Liver (tissue), 9 donors: ENCODE measurements around the gene RTF2. TPM values are rescaled to one million over a fixed set of nuclear protein-coding genes. Genes with fewer than 3 reads are reported as not detected.

ENCODE experiments used
- DNase-seq: peaks from one replicate; pipeline ENCODE4 v3.0.0-alpha.2; 2017; ENCODE audit warnings: low spot score
- H3K27ac ChIP-seq, 2 donors: one replicate each; pipeline ENCODE4 v1.7.0; 2013; ENCODE audit warnings: inconsistent platforms in 2 of 2, low read length in 2 of 2, control low read depth in 1 of 2, low read depth in 1 of 2, mild to moderate bottlenecking in 1 of 2
- H3K27me3 ChIP-seq, 4 donors: one replicate each; pipeline versions ENCODE4 v1.6.1 to v1.7.0; 2013; ENCODE audit warnings: low read length in 3 of 4, inconsistent platforms in 1 of 4, mild to moderate bottlenecking in 1 of 4, moderate library complexity in 1 of 4; ENCODE audit not compliant: control insufficient read depth in 4 of 4, insufficient read depth in 4 of 4
- H3K36me3 ChIP-seq, 4 donors: one replicate each; pipeline versions ENCODE4 v1.6.1 to v1.7.0; 2013; ENCODE audit warnings: low read length in 3 of 4, mild to moderate bottlenecking in 3 of 4, low read depth in 1 of 4, moderate library complexity in 1 of 4; ENCODE audit not compliant: control insufficient read depth in 4 of 4, insufficient read depth in 3 of 4
- H3K4me1 ChIP-seq, 4 donors: one replicate each; pipeline versions ENCODE4 v1.6.1 to v1.7.0; 2013; ENCODE audit warnings: low read length in 3 of 4, mild to moderate bottlenecking in 3 of 4, moderate library complexity in 1 of 4; ENCODE audit not compliant: control insufficient read depth in 4 of 4, insufficient read depth in 4 of 4
- H3K4me3 ChIP-seq, 3 donors: one replicate each; pipeline versions ENCODE4 v1.6.1 to v1.7.0; 2013; ENCODE audit warnings: low read length in 3 of 3, control low read depth in 1 of 3, low read depth in 1 of 3, mild to moderate bottlenecking in 1 of 3
- H3K9ac ChIP-seq, 2 donors: one replicate each; pipeline ENCODE4 v1.7.0; 2013; ENCODE audit warnings: low read length in 2 of 2, mild to moderate bottlenecking in 2 of 2, moderate library complexity in 2 of 2, control low read depth in 1 of 2, low read depth in 1 of 2
- H3K9me3 ChIP-seq, 4 donors: one replicate each; pipeline versions ENCODE4 v1.6.1 to v1.7.0; 2013; ENCODE audit warnings: low read length in 3 of 4; ENCODE audit not compliant: control insufficient read depth in 4 of 4
- ATF3 ChIP-seq: IDR thresholded peaks from 2 replicates; pipeline ENCODE4 v1.6.1; 2016; ENCODE audit warnings: antibody characterized with exemption
- CTCF ChIP-seq: fragments of 150-350 bp; IDR thresholded peaks from 2 replicates; pipeline ENCODE4 v1.5.1; 2017; ENCODE audit warnings: improper control_type of control experiment, low read depth, low read length; ENCODE audit not compliant: missing input control
- EGR1 ChIP-seq, 2 donors: IDR thresholded peaks; 2 replicates each; pipeline ENCODE4 v1.6.1; 2016 to 2018; ENCODE audit warnings: antibody characterized with exemption in 2 of 2, low read depth in 2 of 2
- FOXA1 ChIP-seq: IDR thresholded peaks from 2 replicates; pipeline ENCODE4 v1.6.1; 2016; ENCODE audit warnings: antibody characterized with exemption
- FOXA2 ChIP-seq: IDR thresholded peaks from 2 replicates; pipeline ENCODE4 v1.6.1; 2016; ENCODE audit warnings: antibody characterized with exemption
- GABPA ChIP-seq, 2 donors: IDR thresholded peaks in 1 of 2; conservative IDR thresholded peaks in 1 of 2; 2 replicates each; pipeline ENCODE4 v1.6.1; 2016; ENCODE audit warnings: antibody characterized with exemption in 2 of 2, mild to moderate bottlenecking in 1 of 2, moderate library complexity in 1 of 2
- HNF4A ChIP-seq, 2 donors: conservative IDR thresholded peaks; 2 replicates each; pipeline ENCODE4 v1.6.1; 2016; ENCODE audit warnings: antibody characterized with exemption in 2 of 2, mild to moderate bottlenecking in 2 of 2
- HNF4G ChIP-seq: IDR thresholded peaks from 2 replicates; pipeline ENCODE4 v1.6.1; 2016; ENCODE audit warnings: antibody characterized with exemption
- JUND ChIP-seq, 2 donors: IDR thresholded peaks; 2 replicates each; pipeline ENCODE4 v1.6.1; 2016; ENCODE audit warnings: antibody characterized with exemption in 2 of 2
- MAX ChIP-seq: IDR thresholded peaks from 2 replicates; pipeline ENCODE4 v1.6.1; 2016; ENCODE audit warnings: antibody characterized with exemption
- NR2F2 ChIP-seq: IDR thresholded peaks from 2 replicates; pipeline ENCODE4 v1.6.1; 2016; ENCODE audit warnings: antibody characterized with exemption
- RAD21 ChIP-seq, 2 donors: IDR thresholded peaks; 2 replicates each; pipeline ENCODE4 v1.6.1; 2016; ENCODE audit warnings: antibody characterized with exemption in 2 of 2, mild to moderate bottlenecking in 2 of 2
- REST ChIP-seq: IDR thresholded peaks from 2 replicates; pipeline ENCODE4 v1.6.1; 2016; ENCODE audit warnings: antibody characterized with exemption, mild to moderate bottlenecking
- RXRA ChIP-seq, 2 donors: IDR thresholded peaks; 2 replicates each; pipeline ENCODE4 v1.6.1; 2017 to 2018; ENCODE audit warnings: antibody characterized with exemption in 2 of 2, mild to moderate bottlenecking in 1 of 2
- SP1 ChIP-seq: IDR thresholded peaks from 2 replicates; pipeline ENCODE4 v1.6.1; 2018; ENCODE audit warnings: antibody characterized with exemption, mild to moderate bottlenecking
- TAF1 ChIP-seq: conservative IDR thresholded peaks from 2 replicates; pipeline ENCODE4 v1.6.1; 2016; ENCODE audit warnings: antibody characterized with exemption, mild to moderate bottlenecking
- YY1 ChIP-seq: IDR thresholded peaks from 2 replicates; pipeline ENCODE4 v1.6.1; 2016; ENCODE audit warnings: antibody characterized with exemption, mild to moderate bottlenecking
- ZBTB33 ChIP-seq: IDR thresholded peaks from 2 replicates; pipeline ENCODE4 v1.6.1; 2016; ENCODE audit warnings: antibody characterized with exemption
- WGBS: extraction: QIAGEN DNeasy Blood & Tissue Kit; methylation state at CpG from one replicate; pipeline ENCODE4 v1.1.7; 2013; 5-methylcytosine and 5-hydroxymethylcytosine counted together
- polyA plus RNA-seq, 2 donors: library from polyadenylated mRNA; stranded (reverse) in 1 of 2; unstranded in 1 of 2; fragments of 200-250 nt in 1 of 2; fragments of >200 nt in 1 of 2; fragmentation: Nextera tagmentation in 1 of 2; extraction: Ambion mirVana in 1 of 2; gene quantifications; one replicate each; pipeline versions ENCODE4 v1.2.1 to v1.2.3, GENCODE V29; 2013 to 2015
- total RNA-seq, 2 donors: library from RNA; depleted of rRNA; stranded (reverse); fragments of >200 nt; gene quantifications; one replicate each; pipeline ENCODE4 v1.2.3, GENCODE V29; 2014
- donor health status: healthy.
- donor health status: healthy.
- donor health status: healthy.
- donor health status: healthy.
- donor health status: healthy.

Gene RTF2
- total and polyA plus RNA-seq, 4 donors, result 29.0 to 46.6 (median 35.1) TPM

- no peak overlapping the region for H3K4me3 ChIP-seq
- no peaks in the 10 kb centered on the region for H3K27me3 ChIP-seq
- no peak overlapping the region for H3K27ac ChIP-seq
- H3K4me1 ChIP-seq, result no peaks in the 10 kb centered on the region
- H3K9me3 ChIP-seq, result no peaks in the 10 kb centered on the region
- H3K36me3 ChIP-seq, result no peaks in the 10 kb centered on the region
- 95% methylated on average over 16 of the region's 16 CpGs for WGBS
- H3K9ac ChIP-seq, result no peak overlapping the region
- no peak for TF ChIP-seq NR2F2
- TF ChIP-seq ZBTB33, result no peak
- TF ChIP-seq FOXA1, result no peak
- no peak for TF ChIP-seq HNF4G
- TF ChIP-seq FOXA2, result no peak
- no peak for TF ChIP-seq ATF3
- TF ChIP-seq JUND (IDR thresholded peaks at IDR 0.05), result no peak
- TF ChIP-seq MAX, result no peak
- no peak for DNase-seq
Observed at GRCh38 chr20:56445540-56445939, 22.9 kb upstream of the RTF2 start.

GRCh38 chr20:56447227-56447626 is 21.2 kb upstream of the RTF2 start:
- TF ChIP-seq JUND (IDR thresholded peaks at IDR 0.05) (no peak), HNF4G (no peak), GABPA (IDR thresholded peaks at IDR 0.05 in 1 of 2, conservative IDR thresholded peaks at IDR 0.05 in 1 of 2) (no peak), SP1 (no peak), CTCF (no peak), HNF4A (conservative IDR thresholded peaks at IDR 0.05) (no peak), NR2F2 (no peak), RXRA (IDR thresholded peaks at IDR 0.05) (no peak), FOXA1 (no peak), YY1 (no peak), FOXA2 (no peak), MAX (no peak), RAD21 (IDR thresholded peaks at IDR 0.05) (no peak), ATF3 (no peak), TAF1 (no peak), EGR1 (IDR thresholded peaks at IDR 0.05; ENCODE audit: low read depth in 2 of 2) (no peak), REST (no peak), ZBTB33 (no peak)
- no peak for DNase-seq
- H3K4me1 ChIP-seq, result no peaks in the 10 kb centered on the region
- no peaks in the 10 kb centered on the region for H3K27me3 ChIP-seq
- peaks cover 0 to 5% (median 0%) of the 10 kb centered on the region in 4 donors for H3K36me3 ChIP-seq
- H3K27ac ChIP-seq, result no peak overlapping the region
- H3K9ac ChIP-seq, result no peak overlapping the region
- no peaks in the 10 kb centered on the region for H3K9me3 ChIP-seq
- H3K4me3 ChIP-seq, result no peak overlapping the region
